AG09319 (cell line): ENCODE measurements around the gene SLC5A4.
"Not testable (repeated sequence)": the region's sequence is repeated elsewhere in the genome, so short reads cannot be mapped to it uniquely, and the experiment has no call there.

Source experiments
- DNase-seq: peaks from one replicate; pipeline ENCODE4 v3.0.0-alpha.2; 2010; ENCODE audit warnings: low read depth; ENCODE audit errors: extremely low read depth
- CTCF ChIP-seq: IDR thresholded peaks from 2 replicates; pipeline ENCODE4 v1.5.1; 2011; ENCODE audit warnings: low read depth, mild to moderate bottlenecking, inconsistent platforms, low read length, moderate library complexity

SLC5A4 gene

DNA sequence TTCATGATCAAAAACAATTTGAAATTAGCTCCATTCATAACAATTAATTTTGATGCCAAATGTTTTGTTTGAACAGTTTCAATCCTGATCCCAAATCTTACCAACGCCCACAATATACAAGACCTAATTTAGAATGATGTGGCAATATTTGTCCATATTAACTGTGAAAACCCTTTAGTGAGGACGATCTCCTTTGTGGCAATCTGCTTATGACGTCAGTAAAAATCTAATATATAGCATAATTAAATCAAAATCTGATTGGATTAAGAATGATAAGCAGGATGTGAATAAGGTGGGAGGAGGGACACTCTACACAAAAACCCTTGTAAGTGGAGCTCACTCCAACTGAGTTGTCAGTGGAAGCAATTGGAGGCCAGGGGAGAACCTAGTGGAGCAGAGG lies 11.9 kb upstream of the SLC5A4 start:
- TF ChIP-seq CTCF, result no peak
- DNase-seq, result no peak

- peak; percentile 92 for TF ChIP-seq CTCF
- DNase-seq, result peak; percentile 20
Measured at GRCh38 chr22:32265882-32266767, 11.0 kb upstream of the SLC5A4 start.

GRCh38 chr22:32263678-32264077 lies 8.5 kb upstream of the SLC5A4 start:
- not testable (repeated sequence) for DNase-seq

DNA sequence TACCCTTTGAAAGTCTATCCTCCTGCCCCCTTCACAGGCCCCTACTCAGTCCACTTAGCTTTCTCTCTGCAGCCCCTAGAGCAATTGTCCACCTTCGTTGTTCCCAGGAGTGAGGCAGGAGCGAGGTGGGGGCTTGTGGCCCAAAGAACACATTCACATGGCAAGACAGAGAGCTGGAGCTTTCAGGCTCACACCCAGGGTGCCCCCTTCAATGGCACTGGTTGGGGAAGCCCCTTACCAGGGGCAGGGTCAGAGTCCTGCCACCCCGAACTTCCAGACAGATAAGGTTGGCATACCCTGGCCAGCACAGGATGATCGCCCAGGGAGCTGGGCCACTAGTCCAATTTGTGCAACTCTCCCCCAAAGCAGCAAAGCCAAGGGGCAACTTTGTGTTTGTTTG lies 6.2 kb upstream of the SLC5A4 start:
- no peak for TF ChIP-seq CTCF
- no peak for DNase-seq

DNA sequence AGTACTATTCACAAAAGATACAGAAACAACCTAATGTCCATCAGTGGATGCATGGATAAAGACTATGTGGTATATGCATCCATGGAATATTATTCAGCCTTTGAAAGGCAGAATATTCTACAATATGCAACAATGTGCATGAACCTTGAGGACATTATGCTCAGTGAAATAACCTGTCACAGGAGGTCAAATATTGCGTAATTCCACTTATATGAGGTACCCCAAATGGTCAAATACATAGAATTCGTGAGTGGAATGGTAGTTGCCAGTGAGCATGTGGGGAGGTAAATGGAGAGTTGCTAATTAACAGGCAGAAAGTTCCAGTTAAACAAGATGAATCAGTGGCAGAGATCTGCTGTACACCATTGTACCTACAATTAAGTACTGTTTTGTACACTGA lies 3.6 kb upstream of the SLC5A4 start:
- DNase-seq, result no peak
- no peak for TF ChIP-seq CTCF

DNA sequence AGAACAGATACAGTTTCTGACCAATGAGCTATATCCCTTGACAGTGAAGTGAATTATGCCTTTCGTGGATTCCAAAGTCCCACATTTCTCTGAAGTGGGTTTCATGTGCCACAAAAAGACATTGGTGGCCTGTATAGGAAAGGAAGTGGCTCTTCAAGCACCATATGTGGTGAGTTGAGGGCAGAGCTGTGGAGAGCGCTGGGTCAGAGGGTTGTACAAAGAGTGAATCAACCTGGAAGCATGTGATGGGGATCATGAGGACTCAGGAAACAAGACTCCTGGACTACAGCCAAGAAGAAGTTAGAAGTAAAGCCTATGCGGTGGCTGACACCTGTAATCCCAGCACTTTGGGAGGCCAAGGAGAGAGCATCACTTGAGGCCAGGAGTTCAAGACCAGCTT lies 579 bp upstream of the SLC5A4 start:
- no peak for DNase-seq
- no peak for TF ChIP-seq CTCF

DNA sequence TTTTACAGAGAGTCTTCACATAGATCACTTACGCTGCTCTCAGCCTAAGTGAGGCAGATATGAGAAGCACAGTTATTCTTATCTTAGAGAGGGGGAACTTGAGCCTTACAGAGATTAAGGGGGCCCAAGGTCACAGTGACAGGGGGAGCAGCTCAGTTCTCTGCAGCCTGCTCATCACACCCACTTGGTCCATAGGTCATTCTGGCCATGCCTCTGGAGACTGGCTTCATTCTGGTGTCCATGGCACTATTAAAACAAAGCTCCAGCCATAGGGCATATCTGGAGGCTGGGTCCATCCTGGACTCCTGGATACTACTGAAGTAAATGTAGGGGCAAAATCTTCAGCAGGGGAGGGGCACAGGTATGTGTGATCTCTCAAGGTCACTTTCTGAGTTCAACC lies 5.9 kb downstream of the SLC5A4 start:
- no peak for TF ChIP-seq CTCF

DNA sequence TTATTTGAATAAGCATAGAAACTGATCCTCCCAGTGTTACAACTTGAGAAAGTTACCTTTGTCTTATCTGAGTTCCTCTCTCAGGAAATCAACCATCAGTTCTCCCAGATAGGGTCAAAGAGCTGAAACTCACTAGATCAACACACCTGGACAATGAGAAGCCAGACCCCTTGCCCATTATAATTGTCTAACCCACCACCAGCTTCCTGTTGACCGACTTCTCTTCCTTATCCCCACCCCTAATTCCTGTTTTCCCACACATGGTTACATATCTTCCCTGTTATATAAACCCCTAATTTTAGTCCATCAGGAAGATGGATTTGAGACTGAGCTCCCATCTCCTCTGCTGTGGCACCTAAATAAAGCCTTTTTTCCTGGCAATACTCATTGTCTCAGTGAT lies 6.9 kb downstream of the SLC5A4 start:
- TF ChIP-seq CTCF, result no peak
- DNase-seq, result no peak

More for the DNA sequence above, 5.9 kb downstream of the SLC5A4 start:
- DNase-seq, result no peak
